ENCODE measurements around the gene PRLR.
"Not testable (repeated sequence)": the region's sequence is repeated elsewhere in the genome, so short reads cannot be mapped to it uniquely, and the experiment has no call there.

PRLR gene

GRCh38 chr5:35197351-35197750 lies 32.9 kb downstream of the PRLR start:
- no peaks in the 10 kb centered on the region for H3K36me3 ChIP-seq (replicated peaks)
- in situ Hi-C loops (cut with HindIII; ENCODE audit: low pct_ligation_motif_present, low sequenced_read_pairs), result loop anchor here (25.0 kb wide), 1 partner anchor 110 kb away; no protein-coding TSS in a partner anchor

GRCh38 chr5:35195472-35195852 lies 34.8 kb downstream of the PRLR start:
- H3K27me3 ChIP-seq (replicated peaks), result peaks cover 5% of the 10 kb centered on the region
- TF ChIP-seq, protein P1, sequence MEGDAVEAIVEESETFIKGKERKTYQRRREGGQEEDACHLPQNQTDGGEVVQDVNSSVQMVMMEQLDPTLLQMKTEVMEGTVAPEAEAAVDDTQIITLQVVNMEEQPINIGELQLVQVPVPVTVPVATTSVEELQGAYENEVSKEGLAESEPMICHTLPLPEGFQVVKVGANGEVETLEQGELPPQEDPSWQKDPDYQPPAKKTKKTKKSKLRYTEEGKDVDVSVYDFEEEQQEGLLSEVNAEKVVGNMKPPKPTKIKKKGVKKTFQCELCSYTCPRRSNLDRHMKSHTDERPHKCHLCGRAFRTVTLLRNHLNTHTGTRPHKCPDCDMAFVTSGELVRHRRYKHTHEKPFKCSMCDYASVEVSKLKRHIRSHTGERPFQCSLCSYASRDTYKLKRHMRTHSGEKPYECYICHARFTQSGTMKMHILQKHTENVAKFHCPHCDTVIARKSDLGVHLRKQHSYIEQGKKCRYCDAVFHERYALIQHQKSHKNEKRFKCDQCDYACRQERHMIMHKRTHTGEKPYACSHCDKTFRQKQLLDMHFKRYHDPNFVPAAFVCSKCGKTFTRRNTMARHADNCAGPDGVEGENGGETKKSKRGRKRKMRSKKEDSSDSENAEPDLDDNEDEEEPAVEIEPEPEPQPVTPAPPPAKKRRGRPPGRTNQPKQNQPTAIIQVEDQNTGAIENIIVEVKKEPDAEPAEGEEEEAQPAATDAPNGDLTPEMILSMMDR (IDR thresholded peaks at IDR 0.05; ENCODE audit: low read depth, low read length, missing control alignments), result no peak
- no peak for DNase-seq
- in situ Hi-C loops (cut with HindIII; ENCODE audit: low pct_ligation_motif_present, low sequenced_read_pairs), result loop anchor here (25.0 kb wide), 1 partner anchor 108 kb away; no protein-coding TSS in a partner anchor
- H3K4me3 ChIP-seq (ENCODE audit: low read depth, low read length), result no peak overlapping the region
- no peaks in the 10 kb centered on the region for H3K36me3 ChIP-seq (replicated peaks)
- no peak overlapping the region for H3K27ac ChIP-seq

More at GRCh38 chr5:35197351-35197750, 32.9 kb downstream of the PRLR start:
- DNase-seq, result no peak
- Histone ChIP-seq H3K27ac (no peak overlapping the region), H3K4me3 (ENCODE audit: low read depth, low read length) (no peak overlapping the region), H3K27me3 (replicated peaks) (peaks cover 8% of the 10 kb centered on the region)
- TF ChIP-seq, protein P1 (IDR thresholded peaks at IDR 0.05; ENCODE audit: low read depth, low read length, missing control alignments), result no peak

DNA sequence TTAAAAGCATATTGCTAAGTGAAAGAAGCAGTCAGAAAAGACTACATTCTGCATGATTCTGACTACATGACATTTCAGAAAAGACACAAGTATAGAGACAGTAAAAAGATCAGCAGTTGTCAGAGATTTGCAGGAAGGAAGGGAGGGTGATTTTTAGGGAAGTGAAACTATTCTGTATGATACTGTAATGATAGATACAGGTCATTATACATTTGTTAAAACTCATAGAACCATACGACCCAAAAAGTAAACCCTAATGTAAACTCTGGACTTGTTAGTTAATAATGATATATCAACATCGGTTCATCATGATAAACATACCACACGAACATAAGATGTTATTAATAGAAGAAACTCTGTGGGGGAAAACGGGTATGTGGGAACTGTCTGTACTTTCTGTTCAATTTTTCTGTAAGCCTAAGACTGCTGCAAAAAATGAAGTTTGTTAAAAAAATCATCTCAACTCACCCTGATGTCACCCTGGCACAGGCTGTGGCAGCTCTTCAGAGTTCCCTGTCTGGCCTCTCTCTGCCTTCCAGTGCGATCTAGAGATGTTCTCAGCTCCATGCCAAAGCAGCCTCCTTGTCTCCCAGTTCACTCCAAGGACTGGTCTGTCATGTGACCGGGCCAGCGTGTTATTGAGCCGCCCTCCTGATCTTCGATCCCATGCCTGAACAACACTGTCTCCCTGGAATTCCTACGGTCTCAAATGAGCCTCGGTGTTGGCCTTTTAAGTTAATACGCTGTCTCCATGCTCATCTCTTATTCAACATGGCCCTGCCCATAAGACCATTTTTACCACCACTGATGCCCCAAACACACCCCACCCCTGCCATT lies 35.4 kb downstream of the PRLR start:
- peaks cover 5% of the 10 kb centered on the region for H3K27me3 ChIP-seq (replicated peaks)
- H3K4me3 ChIP-seq (ENCODE audit: low read depth, low read length), result no peak overlapping the region
- no peak overlapping the region for H3K27ac ChIP-seq
- in situ Hi-C loops (cut with HindIII; ENCODE audit: low pct_ligation_motif_present, low sequenced_read_pairs), result loop anchor here (25.0 kb wide), 1 partner anchor 108 kb away; no protein-coding TSS in a partner anchor
- DNase-seq, result no peak
- no peaks in the 10 kb centered on the region for H3K36me3 ChIP-seq (replicated peaks)
- TF ChIP-seq, protein P1 (IDR thresholded peaks at IDR 0.05; ENCODE audit: low read depth, low read length, missing control alignments), result no peak

- Histone ChIP-seq H3K27ac (no peak overlapping the region), H3K36me3 (replicated peaks) (no peaks in the 10 kb centered on the region), H3K27me3 (replicated peaks) (peaks cover 5% of the 10 kb centered on the region), H3K4me3 (ENCODE audit: low read depth, low read length) (no peak overlapping the region)
- in situ Hi-C loops (cut with HindIII; ENCODE audit: low pct_ligation_motif_present, low sequenced_read_pairs), result loop anchor here (25.0 kb wide), 1 partner anchor 105 kb away; no protein-coding TSS in a partner anchor
- DNase-seq, result no peak
- TF ChIP-seq, protein P1 (IDR thresholded peaks at IDR 0.05; ENCODE audit: low read depth, low read length, missing control alignments), result no peak
Measured at GRCh38 chr5:35192506-35192905, 37.8 kb downstream of the PRLR start.

DNA sequence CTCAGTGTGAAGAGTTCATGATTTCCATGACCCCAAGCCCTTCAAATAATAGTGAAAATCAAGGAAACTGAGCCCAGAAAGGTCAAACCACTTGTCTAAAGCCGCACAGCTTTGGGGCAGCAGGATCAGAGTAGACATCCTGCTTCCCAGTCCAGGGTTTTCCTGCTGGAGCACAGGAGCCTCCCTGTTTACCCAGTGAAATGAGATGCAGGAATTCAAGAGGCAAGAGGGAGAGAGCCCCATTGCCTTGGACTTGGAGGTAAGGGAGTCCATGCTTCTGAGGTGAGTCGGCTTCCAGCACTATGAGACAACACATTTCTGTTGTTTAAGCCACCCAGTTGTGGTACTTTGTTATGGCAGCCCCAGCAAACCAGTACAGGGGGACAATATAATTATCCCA lies 40.5 kb downstream of the PRLR start:
- H3K27ac ChIP-seq; DNase-seq; H3K27me3 ChIP-seq (replicated peaks); H3K36me3 ChIP-seq (replicated peaks); H3K4me3 ChIP-seq (ENCODE audit: low read depth, low read length): not testable (repeated sequence)
- in situ Hi-C loops (cut with HindIII; ENCODE audit: low pct_ligation_motif_present, low sequenced_read_pairs), result loop anchor here (25.0 kb wide), 1 partner anchor 102 kb away; no protein-coding TSS in a partner anchor

GRCh38 chr5:35188031-35188457 lies 42.2 kb downstream of the PRLR start:
- Histone ChIP-seq H3K27me3 (replicated peaks) (peaks cover 2% of the 10 kb centered on the region), H3K27ac (no peak overlapping the region), H3K36me3 (replicated peaks) (no peaks in the 10 kb centered on the region), H3K4me3 (ENCODE audit: low read depth, low read length) (no peak overlapping the region)
- TF ChIP-seq, protein P1 (IDR thresholded peaks at IDR 0.05; ENCODE audit: low read depth, low read length, missing control alignments), result no peak
- in situ Hi-C loops (cut with HindIII; ENCODE audit: low pct_ligation_motif_present, low sequenced_read_pairs), result loop anchor here (25.0 kb wide), 1 partner anchor 101 kb away; no protein-coding TSS in a partner anchor
- no peak for DNase-seq

DNA sequence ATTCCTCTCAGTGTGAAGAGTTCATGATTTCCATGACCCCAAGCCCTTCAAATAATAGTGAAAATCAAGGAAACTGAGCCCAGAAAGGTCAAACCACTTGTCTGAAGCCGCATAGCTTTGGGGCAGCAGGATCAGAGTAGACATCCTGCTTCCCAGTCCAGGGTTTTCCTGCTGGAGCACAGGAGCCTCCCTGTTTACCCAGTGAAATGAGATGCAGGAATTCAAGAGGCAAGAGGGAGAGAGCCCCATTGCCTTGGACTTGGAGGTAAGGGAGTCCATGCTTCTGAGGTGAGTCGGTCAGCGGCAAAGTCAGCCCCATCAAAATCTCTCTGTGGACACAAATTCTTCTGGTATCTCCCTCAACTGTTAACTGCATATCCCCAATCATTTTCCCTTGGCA lies 42.7 kb downstream of the PRLR start:
- not testable (repeated sequence) for H3K36me3 ChIP-seq (replicated peaks); H3K27ac ChIP-seq; DNase-seq; H3K27me3 ChIP-seq (replicated peaks); H3K4me3 ChIP-seq (ENCODE audit: low read depth, low read length)
- in situ Hi-C loops (cut with HindIII; ENCODE audit: low pct_ligation_motif_present, low sequenced_read_pairs), result loop anchor here (25.0 kb wide), 1 partner anchor 100 kb away; no protein-coding TSS in a partner anchor
